Activated CD4-positive, alpha-beta T cell treated with anti-CD3 and anti-CD28 coated beads, Interleukin-2, amount 50 U/mL, for 48 hours (primary cell): ENCODE data around the gene CPNE8.

Experiments
- DNase-seq, 2 experiments: peaks; one replicate each; pipeline ENCODE4 v3.0.0-alpha.2; 2020

Gene CPNE8

DNA sequence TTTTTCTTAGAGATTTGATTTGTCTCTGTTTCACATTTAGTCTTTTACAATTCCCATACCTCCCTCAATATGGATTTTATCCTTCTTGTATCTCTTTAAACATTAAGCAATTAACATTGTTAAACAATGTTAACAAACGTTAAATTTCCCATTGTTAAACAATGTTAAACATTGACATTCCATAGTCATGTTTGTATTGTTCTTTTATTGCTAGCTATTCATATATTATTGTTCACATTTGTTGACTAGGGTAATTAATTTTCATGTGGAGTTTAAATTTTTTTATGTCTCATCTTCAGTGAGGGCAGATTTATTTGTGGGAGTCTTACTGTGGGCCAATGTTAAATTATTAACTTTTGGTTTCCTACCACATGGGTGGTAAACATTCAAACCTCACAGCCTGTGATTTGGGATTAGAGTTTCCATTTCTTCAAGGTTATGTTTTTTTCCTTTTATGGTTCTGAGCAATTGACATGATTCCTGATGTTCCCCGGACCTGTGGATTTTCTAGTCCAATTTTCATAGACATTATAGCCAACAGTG lies 294.5 kb downstream of the CPNE8 start:
- no peak for DNase-seq

DNA sequence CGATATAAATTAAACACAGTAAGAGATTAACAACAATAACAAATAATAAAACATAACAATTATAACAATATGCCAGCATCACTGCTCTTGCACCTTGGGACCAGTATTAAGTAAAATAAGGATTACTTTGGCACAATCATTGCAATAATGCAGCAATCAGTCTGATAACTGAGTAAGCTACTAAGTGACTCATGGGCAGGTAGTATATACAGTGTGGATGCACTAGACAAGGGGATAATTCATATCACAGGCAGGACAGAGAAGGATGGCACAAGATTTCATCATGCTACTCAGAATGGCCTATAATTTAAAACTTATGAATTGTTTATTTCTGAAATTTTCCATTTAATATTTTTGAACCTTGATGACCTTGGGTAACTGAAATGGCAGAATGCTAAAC lies 298.1 kb downstream of the CPNE8 start:
- DNase-seq: no peak
